K562 (cell line): ENCODE measurements around the gene OCIAD2. TPM values are rescaled to one million over a fixed set of nuclear protein-coding genes. Genes with fewer than 3 reads are reported as not detected.

Source experiments
- ATAC-seq: fragments of 200-7000 bp; cut with Tn5 transposase; 3 replicates; pipeline ENCODE4 v1.9.1; 2020; ENCODE audit warnings: moderate library complexity
- BruUV-seq: library from RNA; stranded (reverse); fragments of 400-500 nt; replicated peaks from 2 replicates; lab custom pipeline; 2021; lab: Mats Ljungman, UMichigan
- CTCF ChIA-PET: fragments of 300-600 bp; formaldehyde crosslinking; extraction: SDS; loops from one replicate; lab custom pipeline; 2021; ENCODE audit warnings: low intra/inter-chr PET ratio; lab: Yijun Ruan, JAX
- POLR2A ChIA-PET: fragments of 300-600, 350-650 bp; sonication (Branson Sonifier 250); formaldehyde crosslinking; extraction: SDS; loops from one replicate; lab custom pipeline; 2021; ENCODE audit warnings: antibody characterized with exemption, inconsistent platforms; lab: Yijun Ruan, JAX
- DNase-seq, 4 experiments: peaks; one replicate each; pipeline versions ENCODE4 v3.0.0 to v3.0.0-alpha.2; 2011 to 2018; ENCODE audit warnings: low spot score in 3 of 4, mixed read lengths in 3 of 4; ENCODE audit errors: extremely low read depth in 1 of 4
- FAIRE-seq: peaks from 2 replicates; lab custom pipeline; 2011; peaks lifted over from hg19 to GRCh38; lab: Jason Lieb, UNC
- H2AFZ ChIP-seq: 2 replicates; pipeline ENCODE4 v1.6.0; 2011; ENCODE audit warnings: low read depth, low read length, control low read depth, inconsistent platforms
- H3K27ac ChIP-seq: fragments of 200-600 bp; 3 replicates; pipeline ENCODE4 v1.8.0; 2011; ENCODE audit warnings: low read depth, mild to moderate bottlenecking, control low read depth, inconsistent platforms, low read length, moderate library complexity, mixed read lengths; ENCODE audit errors: extremely low read depth
- H3K27me3 ChIP-seq, 2 experiments: fragments of 300-600 bp in 1 of 2; 2 replicates in 1 of 2; 3 replicates in 1 of 2; pipeline versions ENCODE4 v1.6.0 to v1.8.0; 2011; ENCODE audit warnings: inconsistent platforms in 2 of 2, low read length in 2 of 2, mild to moderate bottlenecking in 1 of 2, mixed read lengths in 1 of 2, moderate library complexity in 1 of 2; ENCODE audit not compliant: control insufficient read depth in 2 of 2, insufficient read depth in 2 of 2
- H3K36me3 ChIP-seq: fragments of 300-600 bp; 3 replicates; pipeline ENCODE4 v1.8.0; 2011; ENCODE audit warnings: mild to moderate bottlenecking, low read length, inconsistent platforms; ENCODE audit not compliant: control insufficient read depth, insufficient read depth
- H3K4me1 ChIP-seq, 2 experiments: fragments of 200-600 bp in 1 of 2; replicated peaks in 1 of 2; 2 replicates in 1 of 2; 3 replicates in 1 of 2; pipeline versions ENCODE4 v1.5.1 to v1.8.0; 2011; ENCODE audit warnings: inconsistent platforms in 2 of 2, low read length in 2 of 2, mild to moderate bottlenecking in 1 of 2, mixed read lengths in 1 of 2, moderate library complexity in 1 of 2; ENCODE audit not compliant: control insufficient read depth in 2 of 2, insufficient read depth in 2 of 2
- H3K4me2 ChIP-seq: 2 replicates; pipeline ENCODE4 v1.6.1; 2011; ENCODE audit warnings: low read length, control low read depth, inconsistent platforms, mixed read lengths; ENCODE audit not compliant: insufficient read depth
- H3K4me3 ChIP-seq: fragments of 200-600 bp; sonication (generic), shearing (Covaris generic); 2 replicates; pipeline ENCODE4 v1.5.1; 2016; ENCODE audit warnings: control low read depth, inconsistent platforms
- H3K79me2 ChIP-seq: fragments of 200-600 bp; 3 replicates; pipeline ENCODE4 v1.8.0; 2011; ENCODE audit warnings: low read length, inconsistent platforms; ENCODE audit not compliant: control insufficient read depth, insufficient read depth
- H3K9ac ChIP-seq, 2 experiments: 2 replicates each; pipeline versions ENCODE4 v1.6.0 to v1.6.1; 2011; ENCODE audit warnings: low read depth in 2 of 2, low read length in 2 of 2, control low read depth in 1 of 2, inconsistent platforms in 1 of 2, mild to moderate bottlenecking in 1 of 2, mixed read lengths in 1 of 2; ENCODE audit not compliant: insufficient read depth in 1 of 2
- H3K9me1 ChIP-seq: one replicate; pipeline ENCODE4 v1.6.0; 2011; ENCODE audit warnings: inconsistent platforms, mild to moderate bottlenecking, low read length, moderate library complexity; ENCODE audit not compliant: control insufficient read depth, insufficient read depth
- H3K9me3 ChIP-seq: replicated peaks from 2 replicates; pipeline ENCODE4 v1.5.1; 2011; ENCODE audit warnings: low read depth, low read length, inconsistent platforms; ENCODE audit not compliant: control insufficient read depth, insufficient read depth
- H4K20me1 ChIP-seq: replicated peaks from 2 replicates; pipeline ENCODE4 v1.6.1; 2011; ENCODE audit warnings: low read length, inconsistent platforms, mixed read lengths; ENCODE audit not compliant: control insufficient read depth, insufficient read depth
- CTCF ChIP-seq, 3 experiments: IDR thresholded peaks in 2 of 3; conservative IDR thresholded peaks in 1 of 3; 2 replicates each; pipeline ENCODE4 v1.5.1; 2011 to 2012; ENCODE audit warnings: low read length in 3 of 3, mild to moderate bottlenecking in 3 of 3, control low read depth in 2 of 3, improper control_type of control experiment in 1 of 3, inconsistent platforms in 1 of 3, low read depth in 1 of 3, mixed read lengths in 1 of 3, moderate library complexity in 1 of 3; ENCODE audit not compliant: insufficient read depth in 2 of 3
- MCM3 ChIP-seq: fragments of 450-650 bp; IDR thresholded peaks from 2 replicates; pipeline ENCODE4 v1.6.1; 2016
- RCOR1 ChIP-seq, 2 experiments: IDR thresholded peaks; 2 replicates each; pipeline ENCODE4 v1.6.1; 2012; ENCODE audit warnings: low read depth in 2 of 2, low read length in 2 of 2, borderline replicate concordance in 1 of 2, improper control_type of control experiment in 1 of 2
- SAFB2 ChIP-seq: fragments of 200-400 bp; formaldehyde crosslinking; IDR thresholded peaks from 2 replicates; pipeline ENCODE4 v1.6.1; 2018; ENCODE audit warnings: borderline replicate concordance, low read length, low read depth, moderate library complexity; ENCODE audit not compliant: severe bottlenecking
- TARDBP ChIP-seq: fragments of 450-650 bp; IDR thresholded peaks from 2 replicates; pipeline ENCODE4 v1.6.1; 2016
- WGBS: fragments of 100-300 bp; shearing (Covaris generic); methylation state at CpG from one replicate; pipeline ENCODE4 v1.1.6; 2016; ENCODE audit warnings: low coverage, mixed read lengths; ENCODE audit not compliant: insufficient coverage; ENCODE audit errors: missing lambda C conversion rate; 5-methylcytosine and 5-hydroxymethylcytosine counted together
- in situ Hi-C: fragments of 300-500 bp; cut with MboI; formaldehyde crosslinking; loops from 4 replicates; pipeline ENCODE4 v1.15.0; 2018; ENCODE audit warnings: inconsistent platforms, mixed read lengths
- intact Hi-C: fragments of 100-400 bp; cut with micrococcal nuclease; formaldehyde crosslinking; loops from 2 replicates; pipeline ENCODE4 v1.14.2; 2022
- polyA plus RNA-seq, 8 experiments: library from polyadenylated mRNA; depleted of rRNA in 4 of 8; stranded (reverse) in 5 of 8; unstranded in 3 of 8; fragments of >200 nt; fragmentation: Nextera tagmentation in 2 of 8; fragmentation: Illumina TruSeq in 1 of 8; extraction: Ambion mirVana in 2 of 8; extraction: Trizol in 1 of 8; gene quantifications; 2 replicates each; pipeline versions ENCODE4 v1.2.1 to v1.2.3, GENCODE V29; 2011 to 2014; ENCODE audit warnings: inconsistent platforms in 1 of 8, missing spikeins in 1 of 8
- total RNA-seq, 7 experiments: library from RNA; depleted of rRNA in 6 of 7; stranded (reverse); fragments of >200 nt in 6 of 7; fragmentation: Illumina TruSeq in 2 of 7; extraction: Trizol in 2 of 7; gene quantifications; 2 replicates each; pipeline versions ENCODE4 v1.2.1 to v1.2.3, GENCODE V29; 2011 to 2021; ENCODE audit warnings: low replicate concordance in 1 of 7

Gene OCIAD2
- total and polyA plus RNA-seq, 9 of the 15 experiments (the other 6 are each of a cell fraction or from before 2014, with no cell fraction given): 0.11 to 0.98 TPM; not detected in 7

DNA sequence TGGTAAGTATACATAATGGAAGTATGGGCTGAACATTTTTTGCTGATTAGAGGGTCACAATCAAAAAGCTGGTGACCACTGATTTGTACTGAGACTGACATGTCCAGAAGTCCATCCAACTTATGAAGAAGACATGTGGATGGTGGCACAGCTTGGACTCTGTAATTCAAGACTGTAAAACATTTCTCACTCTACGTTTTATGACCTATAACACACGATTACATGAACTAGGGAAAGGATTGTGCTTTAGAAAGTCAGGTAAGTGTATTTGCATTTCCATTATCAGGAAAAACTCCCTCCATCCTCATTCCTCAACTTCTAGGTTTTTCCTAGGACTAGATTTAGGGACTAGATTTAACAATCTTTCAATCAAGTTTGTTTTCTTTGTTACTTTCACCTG, 30.5 kb upstream of the OCIAD2 start (continued):
- no peak for TF ChIP-seq SAFB2
- TF ChIP-seq RCOR1 (IDR thresholded peaks at IDR 0.05; ENCODE audit: borderline replicate concordance in 1 of 2, low read depth in 2 of 2, low read length in 2 of 2): no peak
- no peak for TF ChIP-seq MCM3
- TF ChIP-seq, all 486 proteins: peak for 0

DNA sequence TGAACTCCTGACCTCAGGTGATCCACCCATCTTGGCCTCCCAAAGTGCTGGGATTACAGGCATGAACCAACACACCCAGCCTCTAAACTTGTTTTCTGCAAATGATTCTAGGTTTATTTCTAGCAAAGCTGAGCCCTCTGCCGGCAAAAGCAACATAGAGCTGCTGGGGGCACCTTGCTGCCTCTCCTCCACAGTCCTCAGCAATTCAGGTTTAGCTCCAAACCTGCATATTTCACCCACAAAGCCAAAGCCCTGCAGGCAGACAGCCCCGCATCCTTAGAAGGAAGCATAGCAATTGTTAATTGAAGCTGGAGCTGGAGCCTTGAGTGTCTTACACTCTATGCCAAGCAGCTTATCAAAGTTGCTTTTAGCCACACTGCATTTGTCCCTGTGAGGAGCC, 24.9 kb upstream of the OCIAD2 start:
- no TSS peak for BruUV-seq
- CTCF ChIA-PET: interaction anchor here (0.9 kb wide), 1 partner anchor 152 kb away, joined by 3 read pairs; no protein-coding TSS in a partner anchor

More for the DNA sequence above, 24.9 kb upstream of the OCIAD2 start:
- no peak for FAIRE-seq
- Histone ChIP-seq H3K79me2 (no peaks in the 10 kb centered on the region), H3K9me1 (no peaks in the 10 kb centered on the region), H3K9ac (no peak overlapping the region), H3K27me3 (no peaks in the 10 kb centered on the region), H3K9me3 (no peaks in the 10 kb centered on the region), H3K4me1 (no peaks in the 10 kb centered on the region), H2AFZ (no peak overlapping the region), H4K20me1 (no peaks in the 10 kb centered on the region), H3K27ac (no peak overlapping the region), H3K4me3 (no peak overlapping the region), H3K4me2 (no peak overlapping the region), H3K36me3 (no peaks in the 10 kb centered on the region)
- DNase-seq: no peak
- ATAC-seq: no peak
- peak in 1 of 3 experiments; percentile 27; a peak in 2 of 6 replicates for TF ChIP-seq CTCF (IDR thresholded peaks at IDR 0.05 in 2 of 3, conservative IDR thresholded peaks at IDR 0.05 in 1 of 3; ENCODE audit: insufficient read depth in 2 of 3, low read depth in 1 of 3, low read length in 3 of 3)
- no peak for TF ChIP-seq TARDBP
- POLR2A ChIA-PET: no interaction called here
- WGBS: 11% methylated on average over 2 of the region's 2 CpGs
- in situ Hi-C loops (no loop called here), intact Hi-C loops (no loop called here)
